Measurements from ENCODE around the gene C11orf58.

DNA sequence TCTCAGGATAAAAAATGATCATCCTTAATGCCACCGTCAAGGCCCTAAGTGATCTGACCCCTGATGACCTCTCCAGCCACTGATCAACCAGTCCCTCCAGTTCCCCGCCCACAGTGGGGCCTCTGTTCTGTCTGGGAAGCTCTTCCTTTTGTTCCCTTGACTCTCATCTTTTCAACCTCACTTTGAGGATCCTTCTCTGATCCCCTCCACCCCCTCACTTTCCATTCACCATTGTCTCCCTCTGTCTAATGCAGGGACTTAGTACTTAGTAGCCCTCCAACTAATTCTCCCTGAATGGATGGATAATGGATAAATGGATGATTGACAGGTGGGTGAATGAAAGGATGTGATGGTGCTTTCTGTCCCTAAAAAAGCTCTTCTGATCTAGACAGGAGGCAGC is 45.6 kb downstream of the C11orf58 start:
- TF ChIP-seq EZH2 (IDR thresholded peaks at IDR 0.05; ENCODE audit: borderline replicate concordance, insufficient read depth, low read length, poor library complexity, severe bottlenecking) (no peak), EP300 (conservative IDR thresholded peaks at IDR 0.05; ENCODE audit: poor library complexity, severe bottlenecking) (no peak)
- TF ChIP-seq, protein P1, sequence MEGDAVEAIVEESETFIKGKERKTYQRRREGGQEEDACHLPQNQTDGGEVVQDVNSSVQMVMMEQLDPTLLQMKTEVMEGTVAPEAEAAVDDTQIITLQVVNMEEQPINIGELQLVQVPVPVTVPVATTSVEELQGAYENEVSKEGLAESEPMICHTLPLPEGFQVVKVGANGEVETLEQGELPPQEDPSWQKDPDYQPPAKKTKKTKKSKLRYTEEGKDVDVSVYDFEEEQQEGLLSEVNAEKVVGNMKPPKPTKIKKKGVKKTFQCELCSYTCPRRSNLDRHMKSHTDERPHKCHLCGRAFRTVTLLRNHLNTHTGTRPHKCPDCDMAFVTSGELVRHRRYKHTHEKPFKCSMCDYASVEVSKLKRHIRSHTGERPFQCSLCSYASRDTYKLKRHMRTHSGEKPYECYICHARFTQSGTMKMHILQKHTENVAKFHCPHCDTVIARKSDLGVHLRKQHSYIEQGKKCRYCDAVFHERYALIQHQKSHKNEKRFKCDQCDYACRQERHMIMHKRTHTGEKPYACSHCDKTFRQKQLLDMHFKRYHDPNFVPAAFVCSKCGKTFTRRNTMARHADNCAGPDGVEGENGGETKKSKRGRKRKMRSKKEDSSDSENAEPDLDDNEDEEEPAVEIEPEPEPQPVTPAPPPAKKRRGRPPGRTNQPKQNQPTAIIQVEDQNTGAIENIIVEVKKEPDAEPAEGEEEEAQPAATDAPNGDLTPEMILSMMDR (IDR thresholded peaks at IDR 0.05; ENCODE audit: poor library complexity, severe bottlenecking): no peak
